Measurements from ENCODE around the gene CEP170.

CEP170 gene

DNA sequence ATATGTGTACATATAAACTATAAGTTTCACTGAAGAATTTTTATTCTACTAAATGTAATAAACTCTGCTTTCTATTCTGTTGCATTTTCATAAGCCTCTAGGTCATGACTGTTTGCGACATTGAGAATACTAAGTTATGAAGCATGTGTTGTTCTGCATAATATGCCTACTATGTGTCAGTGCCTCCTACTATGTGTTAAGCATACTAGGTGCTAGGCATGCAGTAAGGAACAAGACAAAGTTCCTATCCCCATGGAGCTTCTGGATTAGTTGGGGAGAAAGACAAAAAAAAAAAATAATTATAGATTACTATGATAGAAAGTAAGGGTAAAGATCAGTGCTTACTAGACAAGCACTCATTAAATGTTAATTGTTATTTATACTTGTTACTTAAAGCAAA lies 2.1 kb upstream of the CEP170 start:
- peak overlapping the region; percentile 86 for H3K4me3 Mint-ChIP-seq
- H3K27me3 Mint-ChIP-seq, result no peaks in the 10 kb centered on the region
- no peaks in the 10 kb centered on the region for H3K9me3 Mint-ChIP-seq
- ATAC-seq (no peak), DNase-seq (no peak)
- H3K27ac Mint-ChIP-seq, result no peak overlapping the region
- peaks cover 22% of the 10 kb centered on the region for H3K4me1 Mint-ChIP-seq
- peaks cover 2% of the 10 kb centered on the region for H3K36me3 Mint-ChIP-seq (ENCODE audit: low read depth)

DNA sequence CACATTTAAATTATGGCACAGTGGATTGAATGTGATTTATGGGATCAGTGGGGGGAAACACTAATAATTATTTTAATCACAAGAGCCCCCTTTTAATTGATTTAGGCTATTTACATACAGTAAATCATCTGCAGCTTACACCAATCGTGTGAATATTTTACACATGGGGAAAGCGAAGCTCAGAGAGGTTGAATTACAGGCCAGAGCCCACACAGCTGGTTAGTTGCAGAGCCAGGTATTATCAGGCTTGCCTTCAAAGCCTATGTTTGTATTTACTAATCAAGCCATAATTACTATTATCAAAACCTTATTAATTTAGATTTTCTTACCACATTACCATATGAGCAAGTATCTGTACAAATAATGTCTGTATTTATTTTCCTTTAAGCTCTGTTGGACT lies 1.5 kb upstream of the CEP170 start:
- Mint-ChIP-seq H3K4me1 (peaks cover 27% of the 10 kb centered on the region), H3K27ac (peak overlapping the region; percentile 99), H3K4me3 (peak overlapping the region; percentile 86), H3K9me3 (no peaks in the 10 kb centered on the region), H3K36me3 (ENCODE audit: low read depth) (peaks cover 2% of the 10 kb centered on the region), H3K27me3 (no peaks in the 10 kb centered on the region)
- ATAC-seq, result no peak
- no peak for DNase-seq

DNA sequence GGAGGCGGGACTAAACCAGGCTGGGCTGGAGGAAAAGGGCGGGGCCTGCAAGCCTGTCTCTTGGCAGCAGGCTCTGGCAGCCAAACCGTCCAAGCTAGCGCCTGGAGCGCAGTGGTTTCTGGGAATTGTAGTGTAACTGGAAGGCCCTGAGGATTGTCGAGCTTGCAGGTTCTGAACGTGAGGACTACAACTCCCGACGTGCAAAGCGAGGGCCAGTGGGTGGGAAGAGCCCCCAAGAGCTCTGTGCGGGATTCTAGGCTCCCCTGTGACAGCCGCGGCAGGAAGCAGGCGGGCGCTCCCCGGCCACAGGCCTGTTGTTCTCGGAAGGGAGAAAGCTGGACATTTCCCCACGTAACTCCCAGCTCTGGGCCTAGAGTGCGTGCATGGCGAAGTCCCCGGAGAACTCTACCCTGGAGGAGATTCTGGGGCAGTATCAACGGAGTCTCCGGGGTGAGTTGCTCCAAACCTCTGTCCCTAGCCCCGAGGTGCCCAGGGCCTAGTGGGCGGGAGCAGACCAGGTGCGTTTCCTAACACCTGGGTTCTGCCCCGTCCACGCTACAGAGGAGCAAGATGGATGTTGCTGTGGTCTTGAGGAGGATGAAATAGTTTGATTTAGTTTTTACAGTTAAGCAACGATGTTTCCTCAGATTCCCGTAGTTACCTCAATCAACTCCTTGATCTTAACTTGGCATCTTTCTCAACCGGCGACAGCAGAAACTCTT lies 871 bp upstream of the CEP170 start, which contains the start of gene SDCCAG8:
Gene SDCCAG8, plus strand, starts transcription at position 251 of the 722 bp plus-strand sequence. Its CDS starts 133 bp downstream, at position 384.
- H3K36me3 Mint-ChIP-seq (ENCODE audit: low read depth), result peaks cover 2% of the 10 kb centered on the region
- ATAC-seq (peak; percentile 88), DNase-seq (peak; percentile 91)
- peak within 1 kb of the TSS; percentile 86 for H3K4me3 Mint-ChIP-seq
- peaks cover 28% of the 10 kb centered on the region for H3K4me1 Mint-ChIP-seq
- no peaks in the 10 kb centered on the region for H3K27me3 Mint-ChIP-seq
- peak within 1 kb of the TSS; percentile 99 for H3K27ac Mint-ChIP-seq
- no peaks in the 10 kb centered on the region for H3K9me3 Mint-ChIP-seq

DNA sequence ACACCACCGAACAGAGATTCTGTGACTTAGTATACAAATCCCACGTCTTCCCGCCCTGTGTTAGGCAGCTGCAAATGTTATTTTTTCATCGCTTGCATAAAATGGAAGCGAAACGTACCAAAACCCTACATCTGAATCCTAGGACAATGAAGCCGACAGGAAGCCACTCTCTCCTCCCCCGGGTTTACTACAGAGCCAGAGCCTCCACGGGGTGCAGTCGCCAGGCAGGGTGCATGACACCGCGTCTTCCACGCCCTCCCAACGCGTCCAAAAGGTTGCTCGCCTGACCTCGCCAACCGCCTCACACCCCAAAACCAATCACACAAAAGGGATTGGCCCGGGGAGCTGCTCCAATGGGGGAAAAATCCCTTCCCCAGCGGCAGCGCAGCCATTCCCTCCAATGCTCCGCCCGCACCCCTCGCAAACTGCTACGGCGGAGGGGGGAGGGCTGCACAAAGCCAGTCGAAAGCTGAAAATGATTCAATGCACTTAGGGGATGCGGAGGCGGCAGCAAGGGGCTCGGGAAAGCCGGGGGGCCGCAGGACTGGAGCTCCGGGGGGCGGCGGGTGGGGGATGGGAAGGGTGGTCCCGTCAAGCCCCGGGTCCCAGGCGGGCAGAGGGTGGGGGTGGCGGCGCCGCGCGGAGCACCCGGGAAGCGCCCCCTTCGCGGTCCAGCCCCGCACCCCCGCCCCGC lies 701 bp downstream of the CEP170 start:
- peak overlapping the region; percentile 96 for H3K4me3 Mint-ChIP-seq
- H3K27me3 Mint-ChIP-seq, result no peaks in the 10 kb centered on the region
- H3K27ac Mint-ChIP-seq, result peak overlapping the region; percentile 95
- H3K4me1 Mint-ChIP-seq, result peaks cover 32% of the 10 kb centered on the region
- ATAC-seq (peak; percentile 25), DNase-seq (peak; percentile 69)
- H3K36me3 Mint-ChIP-seq (ENCODE audit: low read depth), result peaks cover 3% of the 10 kb centered on the region
- no peaks in the 10 kb centered on the region for H3K9me3 Mint-ChIP-seq

DNA sequence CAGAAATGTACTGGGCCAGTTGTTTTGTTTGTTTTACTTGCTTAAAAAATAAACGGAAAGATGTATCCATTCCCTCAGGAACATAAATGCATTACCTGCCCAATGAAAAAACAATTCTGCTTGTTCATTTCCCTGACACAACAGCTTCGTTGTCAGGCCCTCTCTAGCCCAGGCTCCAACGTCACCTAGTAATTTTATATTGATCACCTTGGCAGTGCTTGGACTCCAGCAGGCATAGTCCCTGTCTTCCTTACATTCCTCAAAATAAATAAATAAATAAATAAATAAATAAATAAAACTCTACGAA lies 1.2 kb downstream of the CEP170 start:
- Mint-ChIP-seq H3K27ac (peak overlapping the region; percentile 95), H3K36me3 (ENCODE audit: low read depth) (peaks cover 3% of the 10 kb centered on the region), H3K4me1 (peaks cover 33% of the 10 kb centered on the region), H3K4me3 (peak overlapping the region; percentile 96), H3K9me3 (no peaks in the 10 kb centered on the region), H3K27me3 (no peaks in the 10 kb centered on the region)
- DNase-seq (no peak), ATAC-seq (no peak)

DNA sequence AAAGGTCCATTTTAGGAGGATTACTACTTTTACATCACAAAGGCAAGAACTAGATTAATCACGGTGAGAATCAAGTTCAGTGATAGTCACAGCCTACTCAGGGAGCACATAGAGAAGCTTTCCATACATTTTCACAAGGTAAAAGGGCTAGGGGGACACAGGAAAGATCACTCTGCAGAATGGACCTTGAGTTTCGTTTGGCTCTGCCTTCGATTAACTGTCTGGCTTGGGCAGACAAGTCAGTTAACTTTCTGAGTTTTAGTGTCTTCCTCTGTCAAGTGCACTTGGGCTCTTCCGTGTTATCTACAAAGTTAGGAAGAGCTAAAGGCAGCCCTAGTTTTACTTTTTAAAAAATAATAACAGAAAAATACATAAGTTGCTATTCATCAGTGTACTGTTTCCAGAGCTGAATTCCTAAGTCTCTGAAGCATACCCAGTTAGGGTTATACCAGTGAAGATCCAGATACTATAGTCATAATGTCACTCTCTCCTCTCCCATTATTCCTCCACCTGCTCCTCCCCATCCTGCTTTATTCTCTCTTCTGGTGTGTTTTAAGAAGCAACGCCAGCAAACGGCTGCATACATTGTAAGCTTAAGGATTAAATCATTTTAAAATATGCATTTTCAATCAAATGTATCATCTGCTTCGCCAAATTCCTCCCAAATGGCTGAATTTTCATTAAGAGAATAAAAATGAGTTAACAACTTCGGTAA lies 1.7 kb downstream of the CEP170 start:
- H3K36me3 Mint-ChIP-seq (ENCODE audit: low read depth), result peaks cover 3% of the 10 kb centered on the region
- peaks cover 38% of the 10 kb centered on the region for H3K4me1 Mint-ChIP-seq
- ATAC-seq (no peak), DNase-seq (no peak)
- no peaks in the 10 kb centered on the region for H3K27me3 Mint-ChIP-seq
- H3K9me3 Mint-ChIP-seq, result no peaks in the 10 kb centered on the region
- peak overlapping the region; percentile 95 for H3K27ac Mint-ChIP-seq
- peak overlapping the region; percentile 96 for H3K4me3 Mint-ChIP-seq

DNA sequence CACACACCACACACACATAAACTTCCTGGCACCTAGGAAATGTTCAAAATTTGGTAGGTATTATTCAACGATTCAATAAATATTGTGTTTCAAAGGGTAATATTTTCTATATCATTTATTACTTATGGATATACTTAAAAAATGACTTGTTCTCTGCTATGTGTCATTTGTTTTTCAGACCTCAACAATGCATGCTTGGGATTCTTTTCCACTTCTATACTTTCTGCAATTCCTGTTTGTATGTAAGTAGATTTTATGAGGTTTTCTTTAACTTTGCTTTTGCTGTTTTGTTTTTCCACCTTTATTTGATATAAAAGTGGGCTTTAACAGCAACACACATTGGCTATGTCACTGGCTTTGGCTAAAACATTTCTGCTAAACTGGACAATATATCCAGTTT lies 3.5 kb downstream of the CEP170 start:
- no peak overlapping the region for H3K27ac Mint-ChIP-seq

DNA sequence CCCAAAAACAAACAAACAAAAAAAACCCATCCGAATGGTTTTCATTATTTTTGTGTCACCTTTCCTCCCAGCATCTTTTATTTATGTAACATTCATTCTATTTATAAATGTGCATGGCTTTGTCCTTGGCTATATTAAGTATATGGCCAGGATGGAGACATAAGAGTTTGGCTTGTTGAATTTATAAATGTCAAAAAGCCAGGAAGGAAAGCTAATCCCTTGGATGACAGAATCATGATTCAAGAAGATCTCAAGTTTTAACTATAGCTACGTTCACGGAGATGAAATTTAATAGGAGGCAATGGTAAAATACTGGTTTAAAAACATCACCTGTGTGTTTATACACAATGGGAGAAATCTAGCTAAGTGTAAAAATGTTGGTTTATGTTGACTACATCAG lies 5.0 kb downstream of the CEP170 start:
- ATAC-seq (no peak), DNase-seq (no peak)
- H3K27ac Mint-ChIP-seq, result no peak overlapping the region
- H3K4me3 Mint-ChIP-seq, result no peak overlapping the region
- peaks cover 44% of the 10 kb centered on the region for H3K4me1 Mint-ChIP-seq
- no peaks in the 10 kb centered on the region for H3K9me3 Mint-ChIP-seq
- H3K27me3 Mint-ChIP-seq, result no peaks in the 10 kb centered on the region
- peaks cover 8% of the 10 kb centered on the region for H3K36me3 Mint-ChIP-seq (ENCODE audit: low read depth)

More for the DNA sequence above, 3.5 kb downstream of the CEP170 start:
- DNase-seq (no peak), ATAC-seq (no peak)
- Mint-ChIP-seq H3K4me3 (no peak overlapping the region), H3K4me1 (peaks cover 46% of the 10 kb centered on the region), H3K9me3 (no peaks in the 10 kb centered on the region), H3K27me3 (no peaks in the 10 kb centered on the region), H3K36me3 (ENCODE audit: low read depth) (peaks cover 6% of the 10 kb centered on the region)

DNA sequence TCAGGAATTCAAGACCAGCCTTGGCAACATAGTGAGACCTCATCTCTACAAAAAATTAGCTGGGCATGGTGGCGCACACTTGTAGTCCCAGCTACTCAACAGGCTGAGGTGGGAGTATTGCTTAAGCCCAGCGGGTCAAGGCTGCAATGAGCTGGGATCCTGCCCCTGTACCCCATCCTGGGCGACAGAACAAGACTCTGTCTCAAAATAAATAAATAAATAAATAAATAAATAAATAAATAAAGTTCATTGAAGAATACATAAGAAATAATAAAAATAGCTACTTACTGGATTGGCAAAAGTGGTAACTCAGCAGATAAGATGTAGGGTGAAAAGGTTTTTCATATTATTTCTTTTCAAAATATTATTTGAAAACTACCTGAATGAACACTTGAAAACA lies 5.9 kb downstream of the CEP170 start:
- no peaks in the 10 kb centered on the region for H3K9me3 Mint-ChIP-seq
- DNase-seq (no peak), ATAC-seq (no peak)
- no peak overlapping the region for H3K27ac Mint-ChIP-seq
- no peak overlapping the region for H3K4me3 Mint-ChIP-seq
- peaks cover 8% of the 10 kb centered on the region for H3K36me3 Mint-ChIP-seq (ENCODE audit: low read depth)
- peaks cover 44% of the 10 kb centered on the region for H3K4me1 Mint-ChIP-seq
- no peaks in the 10 kb centered on the region for H3K27me3 Mint-ChIP-seq

DNA sequence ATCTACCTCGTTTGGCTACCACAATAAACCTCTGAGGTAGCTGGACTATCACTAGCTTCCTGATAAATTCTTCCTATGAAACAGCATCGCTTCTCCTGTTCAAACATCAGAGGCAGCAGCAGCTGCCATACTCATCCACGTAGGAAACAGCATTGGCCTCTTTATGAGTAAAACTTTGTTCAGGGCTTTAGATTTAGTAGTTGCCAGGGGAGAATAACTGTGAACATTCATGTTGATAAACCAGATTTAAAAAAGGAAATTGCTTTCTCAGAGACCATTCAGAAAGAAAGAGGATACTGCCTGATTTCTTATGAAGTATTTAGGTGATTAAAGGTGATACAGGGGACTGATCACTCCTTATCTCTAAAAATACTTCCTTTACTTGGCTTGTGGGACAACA lies 7.2 kb downstream of the CEP170 start:
- ATAC-seq, result no peak
- Mint-ChIP-seq H3K4me3 (no peak overlapping the region), H3K36me3 (ENCODE audit: low read depth) (peaks cover 16% of the 10 kb centered on the region), H3K27ac (no peak overlapping the region), H3K4me1 (peaks cover 35% of the 10 kb centered on the region), H3K27me3 (no peaks in the 10 kb centered on the region), H3K9me3 (no peaks in the 10 kb centered on the region)
- no peak for DNase-seq

DNA sequence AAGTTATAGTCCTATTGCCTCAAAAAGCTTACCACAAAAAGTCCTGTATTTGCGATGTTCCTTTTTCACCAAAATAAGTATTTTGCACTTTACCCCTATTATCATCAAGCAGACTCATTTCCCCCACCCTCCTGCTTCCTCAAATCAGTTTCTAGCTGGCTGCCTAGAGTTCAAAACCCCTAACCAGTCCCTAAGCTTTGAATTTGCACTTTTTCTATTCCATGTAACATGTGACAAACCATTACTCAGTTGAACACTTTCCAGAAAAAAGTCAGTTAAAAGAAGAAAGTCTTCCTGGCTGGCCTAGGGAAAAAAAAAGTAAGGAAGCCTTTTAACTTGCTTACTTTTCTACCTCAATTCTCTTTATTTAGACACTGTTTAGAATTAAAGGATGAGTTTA lies 8.2 kb downstream of the CEP170 start:
- Mint-ChIP-seq H3K27me3 (no peaks in the 10 kb centered on the region), H3K27ac (no peak overlapping the region), H3K36me3 (ENCODE audit: low read depth) (peaks cover 22% of the 10 kb centered on the region), H3K4me3 (no peak overlapping the region), H3K4me1 (peaks cover 30% of the 10 kb centered on the region), H3K9me3 (peaks cover under 1% of the 10 kb centered on the region)
- ATAC-seq, result no peak
- DNase-seq, result no peak

DNA sequence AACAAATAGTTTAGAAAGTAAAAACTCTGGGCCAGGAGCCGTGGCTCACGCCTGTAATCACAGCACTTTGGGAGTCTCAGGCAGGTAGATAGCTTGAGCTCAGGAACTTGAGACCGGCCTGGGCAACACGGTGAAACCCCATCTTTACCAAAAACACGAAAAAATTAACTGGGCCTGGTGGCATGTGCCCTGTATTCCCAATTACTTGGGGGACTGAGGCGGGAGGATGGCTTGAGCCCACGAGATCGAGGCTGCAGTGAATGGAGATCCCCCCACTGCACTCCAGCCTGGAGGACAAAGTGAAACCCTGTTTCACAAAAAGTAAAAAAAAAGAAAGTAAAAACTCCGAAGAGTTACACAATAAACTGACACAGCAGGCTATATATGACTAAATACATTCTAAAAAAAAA lies 10.6 kb downstream of the CEP170 start:
- no peak overlapping the region for H3K4me3 Mint-ChIP-seq
- H3K9me3 Mint-ChIP-seq, result peaks cover 4% of the 10 kb centered on the region
- H3K4me1 Mint-ChIP-seq, result peaks cover 23% of the 10 kb centered on the region
- no peak overlapping the region for H3K27ac Mint-ChIP-seq
- no peak for DNase-seq
- H3K36me3 Mint-ChIP-seq (ENCODE audit: low read depth), result peaks cover 30% of the 10 kb centered on the region
- ATAC-seq, result no peak
- H3K27me3 Mint-ChIP-seq, result no peaks in the 10 kb centered on the region

DNA sequence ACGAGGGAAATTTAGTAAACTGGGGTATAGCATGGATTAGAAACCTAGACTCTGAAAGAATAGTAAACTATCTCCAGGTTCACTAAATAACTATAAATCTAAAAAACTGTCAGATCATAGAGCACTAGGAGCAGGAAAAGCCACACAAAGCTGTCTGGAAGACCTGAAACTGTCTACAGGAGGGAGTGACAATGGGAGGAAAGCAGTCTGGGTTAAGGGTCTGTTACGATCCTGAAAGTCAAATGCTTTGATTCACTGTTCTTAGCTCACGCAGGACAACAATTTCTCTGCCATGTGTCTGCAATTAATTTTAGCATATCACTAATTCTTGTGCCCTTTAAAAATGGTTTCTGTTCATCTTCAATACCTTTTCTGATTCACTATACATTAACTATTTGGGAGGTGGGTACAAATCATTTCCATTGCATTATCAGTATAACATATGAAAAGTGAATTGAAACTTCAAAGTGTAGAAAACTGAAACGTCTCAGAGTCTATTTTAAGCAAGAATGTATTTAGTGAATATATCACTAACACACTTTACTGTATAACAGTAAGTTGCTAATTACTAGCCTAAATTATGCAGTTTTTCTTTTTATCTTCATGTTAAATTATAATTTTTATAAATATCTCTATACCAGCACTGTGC lies 18.4 kb downstream of the CEP170 start:
- Mint-ChIP-seq H3K9me3 (peaks cover 29% of the 10 kb centered on the region), H3K4me1 (peaks cover 6% of the 10 kb centered on the region), H3K4me3 (no peak overlapping the region), H3K27ac (no peak overlapping the region), H3K36me3 (ENCODE audit: low read depth) (peaks cover 55% of the 10 kb centered on the region), H3K27me3 (no peaks in the 10 kb centered on the region)
- DNase-seq (no peak), ATAC-seq (no peak)

DNA sequence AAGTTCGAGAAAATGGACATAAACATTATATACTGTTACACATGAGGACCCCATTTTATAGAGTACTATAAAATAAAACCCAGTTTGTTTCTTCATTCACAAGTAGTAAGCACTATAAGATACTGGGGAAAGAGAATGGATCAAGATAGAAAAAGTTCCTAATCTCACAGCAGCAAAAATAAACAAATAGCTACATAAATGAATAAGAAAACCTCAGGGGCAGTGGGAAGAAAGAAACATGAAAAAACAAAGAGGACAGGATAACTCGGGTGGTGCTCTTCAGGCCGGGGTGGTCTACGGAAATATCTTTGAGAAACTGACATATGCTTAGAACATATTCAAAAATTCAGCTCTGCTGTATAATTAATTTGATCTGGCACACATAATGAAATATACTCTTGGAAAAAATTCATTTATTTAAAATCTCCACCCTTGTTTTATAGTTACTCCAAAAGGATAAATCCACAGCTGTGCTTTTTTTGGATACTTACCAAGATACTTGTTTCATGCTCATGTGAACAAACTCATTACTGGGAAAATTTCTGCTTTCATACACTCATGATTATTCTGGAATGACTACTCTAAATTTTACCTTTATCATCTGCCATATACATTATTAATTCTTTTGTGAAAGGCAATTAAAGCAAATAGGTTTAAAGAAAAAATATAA lies 20.0 kb downstream of the CEP170 start:
- Mint-ChIP-seq H3K4me3 (no peak overlapping the region), H3K27me3 (no peaks in the 10 kb centered on the region), H3K27ac (no peak overlapping the region), H3K4me1 (peaks cover 5% of the 10 kb centered on the region), H3K36me3 (ENCODE audit: low read depth) (peaks cover 57% of the 10 kb centered on the region), H3K9me3 (peaks cover 36% of the 10 kb centered on the region)
- DNase-seq (no peak), ATAC-seq (no peak)

Data from activated naive CD8-positive, alpha-beta T cell treated with anti-CD3 and anti-CD28 coated beads, Interleukin-2, amount 50 U/mL, for 24 hours (primary cell).